Measurements from ENCODE around the gene EHD1. TPM values are rescaled to one million over a fixed set of nuclear protein-coding genes. Genes with fewer than 3 reads are reported as not detected.

Gene EHD1
- total RNA-seq, 1 donor from 2014 or later: 64.5 TPM

DNA sequence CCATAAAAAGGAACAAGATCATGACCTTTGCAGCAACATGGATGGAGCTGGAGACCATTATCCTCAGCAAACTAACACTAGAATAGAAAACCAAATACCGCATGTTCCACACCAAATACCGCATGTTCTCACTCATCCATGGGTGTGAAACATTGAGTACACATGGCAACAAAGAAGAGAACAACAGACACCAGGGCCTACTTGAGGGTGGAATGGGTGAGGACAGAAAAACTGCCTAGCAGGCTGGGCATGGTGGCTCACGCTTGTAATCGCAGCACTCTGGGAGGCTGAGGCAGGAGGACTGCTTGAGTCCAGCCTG lies 12.3 kb downstream of the EHD1 start:
- ATAC-seq (no peak), DNase-seq (ENCODE audit: low spot score) (no peak)
- intact Hi-C loops (cut with DNase I): no loop called here

GRCh38 chr11:64865286-64866172 lies 12.9 kb downstream of the EHD1 start:
- peak; percentile 18 for ATAC-seq
- no peak for DNase-seq (ENCODE audit: low spot score)
- intact Hi-C loops (cut with DNase I): no loop called here

DNA sequence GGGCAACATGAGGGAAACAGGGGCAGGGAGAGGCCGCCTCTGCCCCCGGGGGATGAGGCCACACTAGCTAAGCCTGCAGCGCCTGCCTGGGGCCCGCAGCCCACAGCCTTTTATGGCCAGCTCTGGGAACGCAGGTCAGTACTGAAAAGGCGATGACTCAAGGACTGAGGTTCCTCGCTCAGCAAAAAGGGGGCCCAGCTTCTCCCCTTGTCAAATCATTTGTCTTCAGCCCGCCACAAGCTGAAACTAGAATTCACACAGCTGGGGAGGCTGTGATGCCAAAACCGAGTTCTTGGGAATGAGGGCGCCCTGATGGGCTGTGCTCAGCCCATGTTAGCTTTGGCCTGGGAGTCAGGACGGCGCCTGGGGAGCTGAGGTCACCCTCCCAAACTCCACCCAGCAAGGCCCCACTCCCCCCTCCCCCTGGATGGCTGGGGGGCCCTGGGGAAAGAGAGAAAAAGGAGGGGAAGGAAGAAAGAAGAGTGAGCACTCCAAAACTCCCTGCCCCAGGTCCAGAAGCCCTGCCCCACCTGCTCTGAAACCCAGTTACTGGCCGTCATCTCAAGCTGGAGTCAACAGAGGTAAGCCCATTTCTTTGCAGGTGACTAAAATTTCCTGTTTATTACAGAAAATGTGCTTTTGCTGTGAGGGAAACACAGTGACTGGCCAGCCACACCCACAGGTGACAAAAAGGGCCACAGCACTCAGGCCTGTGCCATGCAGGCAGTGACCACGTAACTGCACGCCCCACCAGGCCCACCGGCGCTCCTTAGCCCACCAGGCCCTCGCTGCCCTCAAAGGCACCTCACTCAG lies 13.7 kb downstream of the EHD1 start:
- intact Hi-C loops (cut with DNase I): no loop called here
- no peak for DNase-seq (ENCODE audit: low spot score)
- peak; percentile 88 for ATAC-seq

DNA sequence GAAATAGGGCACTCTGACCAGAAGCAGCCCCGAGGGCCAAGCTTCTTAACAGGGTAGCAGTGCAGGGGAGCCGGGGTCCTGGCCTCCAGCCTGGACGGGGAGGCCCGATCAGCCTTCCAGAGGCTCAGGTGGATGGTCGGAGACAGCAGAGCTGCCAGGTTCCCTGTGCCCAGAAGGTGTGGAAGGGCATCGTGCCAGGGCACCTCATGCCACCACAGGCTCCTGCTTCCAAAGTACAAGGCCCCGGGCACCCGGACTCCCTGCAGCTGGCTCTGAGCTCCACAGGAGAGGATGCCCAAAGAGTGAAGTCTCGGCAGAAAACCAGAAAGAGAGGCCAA lies 14.3 kb downstream of the EHD1 start:
- ATAC-seq (peak; percentile 29), DNase-seq (ENCODE audit: low spot score) (no peak)
- intact Hi-C loops (cut with DNase I): no loop called here

GRCh38 chr11:64863391-64864060 lies 14.9 kb downstream of the EHD1 start:
- DNase-seq (ENCODE audit: low spot score) (no peak), ATAC-seq (peak; percentile 63)
- intact Hi-C loops (cut with DNase I): no loop called here

GRCh38 chr11:64862987-64863390 lies 15.4 kb downstream of the EHD1 start:
- intact Hi-C loops (cut with DNase I): no loop called here
- peak; percentile 5 for ATAC-seq
- DNase-seq (ENCODE audit: low spot score): no peak

GRCh38 chr11:64861227-64861975 lies 17.0 kb downstream of the EHD1 start:
- no peak for ATAC-seq
- no peak for DNase-seq (ENCODE audit: low spot score)
- intact Hi-C loops (cut with DNase I): no loop called here

DNA sequence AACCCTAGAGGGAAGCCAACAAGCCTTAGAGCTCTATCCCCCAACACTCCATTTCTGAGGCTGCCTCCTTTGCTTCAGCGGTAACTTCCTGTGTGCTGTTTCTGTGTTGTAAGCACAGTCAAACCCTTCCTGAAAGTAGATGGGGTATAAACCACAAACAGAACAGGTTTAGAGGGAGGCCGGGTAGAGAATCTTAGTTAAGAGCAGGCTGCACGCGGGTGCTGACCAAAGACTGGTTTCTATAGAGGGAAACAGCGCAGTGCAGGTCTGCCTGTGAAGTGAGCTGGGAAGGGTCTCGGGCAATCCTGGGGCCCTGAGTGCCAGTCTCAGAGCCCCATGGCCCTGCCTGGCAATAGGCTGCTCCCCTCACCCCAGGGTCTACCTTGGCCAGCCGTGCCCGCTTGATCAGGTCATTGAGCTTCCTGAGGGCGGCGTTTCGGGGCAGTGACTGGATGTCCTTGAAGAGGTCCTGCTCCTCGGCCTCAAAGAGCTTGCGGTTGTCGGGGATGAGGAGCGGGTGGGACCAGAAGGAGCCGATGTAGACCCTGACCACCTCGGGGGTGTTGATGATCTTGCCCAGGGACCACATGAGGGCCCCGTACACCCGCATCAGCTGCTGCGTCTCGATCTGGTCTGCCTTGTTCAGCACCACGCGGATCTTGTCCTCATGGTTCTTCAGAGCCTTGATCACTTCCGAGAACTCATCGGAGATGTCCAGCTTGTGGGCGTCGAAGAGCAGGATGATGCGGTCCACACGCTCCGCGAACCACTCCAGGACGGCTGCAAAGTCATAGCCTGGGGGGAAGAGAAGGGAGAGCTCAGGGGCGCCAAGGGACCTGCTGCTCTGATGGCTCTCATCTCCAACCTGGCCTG lies 18.6 kb downstream of the EHD1 start:
- ATAC-seq: no peak
- intact Hi-C loops (cut with DNase I): no loop called here
- DNase-seq (ENCODE audit: low spot score): no peak

- intact Hi-C loops (cut with DNase I): no loop called here
- ATAC-seq (no peak), DNase-seq (ENCODE audit: low spot score) (no peak)
Measured at GRCh38 chr11:64858467-64859263, 19.8 kb downstream of the EHD1 start.

GRCh38 chr11:64857485-64857884 lies 20.9 kb downstream of the EHD1 start:
- intact Hi-C loops (cut with DNase I): no loop called here
- no peak for DNase-seq (ENCODE audit: low spot score)
- no peak for ATAC-seq

DNA sequence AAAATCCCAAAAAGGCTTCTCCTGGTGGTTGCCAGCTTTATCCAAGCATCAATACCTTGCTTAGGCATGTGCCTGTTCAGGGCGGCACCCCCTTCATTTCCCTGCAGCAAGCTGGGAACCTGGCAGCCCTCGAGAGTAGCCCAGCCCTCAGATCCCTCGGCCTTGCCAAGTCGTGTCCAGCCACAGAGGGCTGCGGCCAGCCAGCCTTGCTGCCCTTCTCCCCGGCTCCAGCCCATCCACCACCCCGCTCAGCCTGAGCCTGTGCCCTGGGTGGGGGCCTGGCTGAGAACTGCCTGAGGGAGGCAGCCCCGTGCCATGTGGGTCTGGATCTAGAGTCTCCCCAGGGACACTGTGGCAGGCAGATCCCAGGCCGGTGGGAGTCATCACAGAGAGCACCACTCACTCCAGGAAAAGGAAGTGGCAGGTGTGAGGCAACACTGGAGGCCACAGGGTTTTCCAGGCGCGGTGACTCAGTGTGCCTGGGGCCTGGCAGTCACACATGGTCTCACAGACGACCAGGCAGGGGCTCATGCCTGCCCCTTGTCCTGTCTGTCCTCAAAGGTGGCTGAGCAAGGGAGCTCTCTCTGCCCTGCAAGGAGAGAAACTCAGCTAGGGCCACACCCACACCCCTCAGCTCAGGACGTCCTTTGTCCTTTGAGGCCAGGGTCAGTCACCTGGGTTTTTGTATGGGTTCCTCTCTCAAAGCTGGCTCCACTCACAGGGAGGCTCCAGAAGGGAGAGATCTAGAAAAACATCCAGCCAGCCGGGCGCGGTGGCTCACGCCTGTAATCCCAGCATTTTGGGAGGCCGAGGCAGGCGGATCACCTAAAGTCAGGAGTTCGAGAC lies 21.8 kb downstream of the EHD1 start:
- ATAC-seq: peak; percentile 39
- no peak for DNase-seq (ENCODE audit: low spot score)
- intact Hi-C loops (cut with DNase I): no loop called here

DNA sequence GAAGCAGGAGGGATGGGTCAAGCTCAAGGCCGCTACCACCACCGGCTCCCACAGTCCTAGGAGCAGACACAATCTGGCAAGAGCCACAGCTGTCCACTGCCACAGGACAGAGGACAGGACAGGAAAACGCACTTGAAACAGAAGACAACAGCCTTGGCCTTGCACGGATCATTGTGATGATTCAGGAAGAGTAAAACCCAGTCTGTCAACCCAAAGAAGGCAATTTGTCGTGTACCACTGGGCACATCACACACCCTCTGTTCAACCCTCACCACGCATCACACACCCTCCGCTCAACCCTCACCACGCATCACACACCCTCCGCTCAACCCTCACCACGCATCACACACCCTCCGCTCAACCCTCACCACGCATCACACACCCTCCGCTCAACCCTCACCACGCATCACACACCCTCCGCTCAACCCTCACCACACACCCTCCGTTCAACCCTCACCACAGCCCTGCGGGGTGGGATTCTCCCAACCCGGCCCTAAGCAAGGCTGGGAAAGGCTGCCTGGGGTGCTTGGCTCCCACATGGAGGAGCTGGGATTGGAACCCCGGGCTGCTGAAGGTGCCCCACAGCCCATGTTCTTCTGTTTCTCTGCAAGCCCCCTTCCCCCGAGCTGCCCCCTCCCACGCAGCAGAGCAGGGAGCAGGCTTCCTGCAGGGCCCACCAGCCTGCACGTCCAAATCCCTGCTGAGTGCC lies 22.7 kb downstream of the EHD1 start:
- ATAC-seq (no peak), DNase-seq (ENCODE audit: low spot score) (no peak)
- intact Hi-C loops (cut with DNase I): no loop called here

DNA sequence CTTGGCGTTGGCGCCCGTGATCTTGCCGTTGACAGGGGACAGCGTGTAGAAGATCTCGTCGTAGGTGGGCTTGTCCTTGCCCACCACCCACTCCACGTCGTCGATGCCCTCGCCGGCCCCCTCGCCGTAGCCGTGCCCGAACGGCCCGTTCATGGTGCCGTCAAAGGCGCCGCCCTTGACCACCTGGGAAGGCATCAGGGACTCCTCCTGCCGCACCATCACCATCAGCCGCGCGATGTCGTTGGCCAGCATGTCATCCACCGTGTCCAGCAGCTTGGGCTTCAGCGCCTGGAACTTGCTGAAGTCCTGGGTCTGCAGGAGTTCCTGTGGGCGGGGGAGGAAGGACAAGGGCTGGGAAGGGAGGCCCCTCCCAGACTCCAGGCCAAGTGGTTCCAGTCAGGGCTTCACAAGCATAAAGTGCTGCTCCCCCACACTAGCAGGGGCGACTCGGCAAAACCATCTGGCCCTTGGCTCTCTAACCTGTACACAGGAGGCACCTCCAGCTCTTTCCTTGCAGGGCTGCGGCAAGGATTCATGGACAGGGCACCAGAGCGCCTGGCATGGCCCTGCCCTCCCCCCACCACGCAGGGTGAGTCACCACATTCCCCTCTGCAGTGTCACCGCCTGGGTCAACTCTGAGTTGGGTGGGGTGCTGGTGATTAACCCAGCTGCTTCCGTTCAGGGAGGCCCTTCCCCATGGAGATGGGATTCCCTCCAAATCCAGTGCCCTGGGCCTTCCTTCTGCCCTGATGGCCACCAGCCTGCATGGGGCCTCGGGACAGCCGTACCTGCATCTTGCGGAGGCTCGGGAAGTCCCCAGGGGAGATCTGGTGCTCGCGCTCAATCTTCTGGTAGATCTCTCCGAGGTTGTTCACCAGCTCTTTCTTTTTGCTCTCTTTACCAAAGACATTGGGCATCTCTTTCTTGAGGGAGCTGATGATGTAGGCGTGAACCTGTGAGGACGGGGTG lies 23.6 kb downstream of the EHD1 start:
- ATAC-seq: peak; percentile 62
- no peak for DNase-seq (ENCODE audit: low spot score)
- intact Hi-C loops (cut with DNase I): no loop called here

GRCh38 chr11:64854157-64854533 lies 24.3 kb downstream of the EHD1 start:
- ATAC-seq (no peak), DNase-seq (ENCODE audit: low spot score) (no peak)
- intact Hi-C loops (cut with DNase I): no loop called here

GRCh38 chr11:64853709-64854108 lies 24.7 kb downstream of the EHD1 start:
- intact Hi-C loops (cut with DNase I): no loop called here

More at GRCh38 chr11:64853709-64854108, 24.7 kb downstream of the EHD1 start:
- ATAC-seq (no peak), DNase-seq (ENCODE audit: low spot score) (no peak)

All from sciatic nerve (tissue), 2 donors.